Naive B cell (primary cell): ENCODE results near the gene ASPRV1. TPM values are rescaled to one million over a fixed set of nuclear protein-coding genes. Genes with fewer than 3 reads are reported as not detected.

ENCODE experiments used
- ATAC-seq, 2 donors: fragments of 150-1000 bp; cut with Tn5 transposase; 2 replicates each; pipeline ENCODE4 v1.10.0; 2021; ENCODE audit warnings: low read depth in 2 of 2, mild to moderate bottlenecking in 2 of 2, moderate library complexity in 2 of 2
- DNase-seq: peaks from one replicate; pipeline ENCODE4 v3.0.0; 2022
- H3K27ac Mint-ChIP-seq, 6 donors: one replicate each; pipeline ENCODE4 v1.8.0; 2020 to 2022; ENCODE audit warnings: mild to moderate bottlenecking in 6 of 6, mixed read lengths in 6 of 6, moderate library complexity in 5 of 6, inconsistent platforms in 2 of 6
- H3K27me3 Mint-ChIP-seq, 3 donors: one replicate each; pipeline ENCODE4 v1.8.0; 2021 to 2022; ENCODE audit warnings: mixed read lengths in 3 of 3, mild to moderate bottlenecking in 1 of 3
- H3K36me3 Mint-ChIP-seq, 2 donors: one replicate each; pipeline ENCODE4 v1.8.0; 2020 to 2022; ENCODE audit warnings: mixed read lengths in 2 of 2, inconsistent platforms in 1 of 2, mild to moderate bottlenecking in 1 of 2
- H3K4me1 Mint-ChIP-seq, 3 donors: one replicate each; pipeline ENCODE4 v1.8.0; 2020 to 2022; ENCODE audit warnings: mixed read lengths in 3 of 3, inconsistent platforms in 1 of 3, mild to moderate bottlenecking in 1 of 3, moderate library complexity in 1 of 3
- H3K4me3 Mint-ChIP-seq, 8 donors: one replicate each; pipeline ENCODE4 v1.8.0; 2020 to 2022; ENCODE audit warnings: mild to moderate bottlenecking in 8 of 8, mixed read lengths in 8 of 8, moderate library complexity in 8 of 8, inconsistent platforms in 2 of 8
- H3K9me3 Mint-ChIP-seq, 7 donors: one replicate each; pipeline ENCODE4 v1.8.0; 2020 to 2022; ENCODE audit warnings: mixed read lengths in 7 of 7, mild to moderate bottlenecking in 5 of 7, inconsistent platforms in 2 of 7, moderate library complexity in 1 of 7
- polyA plus RNA-seq, 6 donors: library from polyadenylated mRNA; unstranded; fragments of 300-500 nt; fragmentation: Illumina TruSeq; gene quantifications; one replicate each; pipeline ENCODE4 v1.2.3, GENCODE V29; 2021; ENCODE audit warnings: low read depth in 6 of 6

Gene ASPRV1
- polyA plus RNA-seq, 6 donors from 2014 or later = 0.12 to 0.44 (median 0.32) TPM; not detected in 1

DNA sequence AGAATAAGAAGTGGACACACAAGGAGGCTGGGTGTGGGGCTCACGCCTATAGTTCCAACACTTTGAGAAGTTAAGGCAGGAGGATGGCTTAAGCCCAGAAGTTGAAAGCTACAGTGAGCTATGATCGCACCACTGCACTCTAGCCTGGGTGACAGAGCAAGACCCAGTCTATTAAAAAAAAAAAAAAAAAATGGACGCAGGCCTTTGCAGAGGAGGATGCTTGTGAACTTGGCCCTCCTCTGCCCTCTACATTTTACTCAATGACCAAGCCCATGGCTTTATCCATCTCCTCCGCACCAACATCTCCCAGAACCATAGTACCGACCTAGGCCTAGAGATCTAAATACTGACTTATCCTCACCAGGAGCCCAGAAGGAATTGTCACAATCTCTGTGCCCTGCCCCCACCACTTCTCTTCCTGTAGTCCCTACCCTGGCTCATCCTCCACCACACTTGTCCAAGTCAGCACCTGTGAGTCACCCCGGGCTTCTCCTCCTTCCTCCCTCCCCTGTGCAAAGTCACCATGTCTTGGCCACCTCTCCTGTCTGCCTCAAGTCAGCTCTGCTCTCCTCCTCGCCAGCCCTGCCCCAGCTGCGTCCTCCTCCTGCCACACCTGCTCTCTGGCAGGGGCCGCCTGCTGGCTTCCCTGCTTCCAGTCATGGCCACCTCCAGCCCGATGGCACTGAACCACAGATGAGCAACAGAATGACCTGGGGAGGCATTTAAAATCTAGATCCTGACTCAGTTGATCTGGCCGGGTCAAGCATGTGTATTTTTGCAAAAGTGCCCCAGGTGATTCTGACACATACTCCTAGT lies 35.8 kb upstream of the ASPRV1 start:
- H3K4me1 Mint-ChIP-seq = peaks cover 0 to 2% (median 0%) of the 10 kb centered on the region in 3 donors
- H3K36me3 Mint-ChIP-seq = peaks cover 8 to 11% of the 10 kb centered on the region in 2 donors
- peak overlapping the region in 2 of 6 donors; percentile 4 to 69 for H3K27ac Mint-ChIP-seq
- H3K27me3 Mint-ChIP-seq = no peaks in the 10 kb centered on the region
- H3K4me3 Mint-ChIP-seq = no peak overlapping the region
- no peaks in the 10 kb centered on the region for H3K9me3 Mint-ChIP-seq
- DNase-seq (no peak), ATAC-seq (no peak)

DNA sequence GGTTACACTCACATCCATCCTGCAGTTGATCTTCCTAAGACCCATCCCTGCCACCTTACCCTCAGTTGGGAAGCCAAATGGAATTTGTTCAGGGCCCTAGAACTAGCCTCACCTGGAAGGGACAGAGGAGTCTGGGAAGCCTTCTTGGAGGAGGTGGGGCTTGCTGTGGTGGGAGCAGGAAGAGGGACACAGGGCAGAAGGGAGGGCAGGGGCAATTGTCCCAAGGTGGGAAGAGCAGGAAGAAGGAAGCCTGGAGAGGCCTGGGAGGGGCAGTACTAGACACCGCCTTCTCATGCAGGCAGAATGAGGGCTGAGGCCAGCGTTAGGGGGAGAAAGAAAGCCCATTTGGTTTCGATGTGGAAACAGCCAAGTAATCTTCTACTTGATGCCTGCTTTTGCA lies 34.1 kb upstream of the ASPRV1 start:
- Mint-ChIP-seq H3K9me3 (peaks cover 0 to 5% (median 0%) of the 10 kb centered on the region in 7 donors), H3K27me3 (no peaks in the 10 kb centered on the region), H3K4me3 (no peak overlapping the region), H3K27ac (no peak overlapping the region), H3K4me1 (peaks cover 0 to 7% (median 0%) of the 10 kb centered on the region in 3 donors), H3K36me3 (peaks cover 11 to 13% of the 10 kb centered on the region in 2 donors)
- ATAC-seq (no peak), DNase-seq (no peak)

- ATAC-seq = no peak
- no peak for DNase-seq
- peaks cover 0 to 5% (median 0%) of the 10 kb centered on the region in 7 donors for H3K9me3 Mint-ChIP-seq
- H3K4me1 Mint-ChIP-seq = peaks cover 0 to 7% (median 0%) of the 10 kb centered on the region in 3 donors
- peaks cover 11 to 13% of the 10 kb centered on the region in 2 donors for H3K36me3 Mint-ChIP-seq
- peak overlapping the region in 1 of 6 donors; percentile 33 for H3K27ac Mint-ChIP-seq
- no peak overlapping the region for H3K4me3 Mint-ChIP-seq
- no peaks in the 10 kb centered on the region for H3K27me3 Mint-ChIP-seq
Measured at GRCh38 chr2:69994166-69994565, 32.7 kb upstream of the ASPRV1 start.

DNA sequence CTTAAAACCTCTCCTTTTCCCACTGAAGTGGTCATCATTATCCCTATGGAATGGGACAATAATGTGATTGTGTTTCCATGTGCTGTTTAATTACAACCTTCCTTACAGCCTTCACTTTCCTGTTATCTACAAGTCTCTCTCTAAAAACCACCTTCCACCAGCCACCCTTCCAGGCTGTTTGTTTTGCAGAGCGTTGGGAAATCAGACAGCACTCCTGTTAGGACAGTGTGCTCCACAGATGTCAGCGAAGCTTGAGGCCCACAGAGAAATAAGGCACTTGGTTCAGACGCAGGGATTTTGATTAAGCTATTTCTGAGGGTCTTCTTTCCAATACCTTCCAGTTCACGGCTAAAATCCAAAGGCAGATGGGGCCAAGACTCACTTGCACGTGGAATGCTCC lies 32.3 kb upstream of the ASPRV1 start:
- no peak overlapping the region for H3K27ac Mint-ChIP-seq
- peaks cover 11 to 13% of the 10 kb centered on the region in 2 donors for H3K36me3 Mint-ChIP-seq
- no peaks in the 10 kb centered on the region for H3K27me3 Mint-ChIP-seq
- no peak overlapping the region for H3K4me3 Mint-ChIP-seq
- ATAC-seq = no peak
- peaks cover 0 to 7% (median 0%) of the 10 kb centered on the region in 3 donors for H3K4me1 Mint-ChIP-seq
- DNase-seq = no peak
- peaks cover 0 to 5% (median 0%) of the 10 kb centered on the region in 7 donors for H3K9me3 Mint-ChIP-seq

- Mint-ChIP-seq H3K4me3 (no peak overlapping the region), H3K4me1 (peaks cover 0 to 7% (median 0%) of the 10 kb centered on the region in 3 donors), H3K36me3 (peaks cover 11 to 13% of the 10 kb centered on the region in 2 donors), H3K9me3 (peaks cover 0 to 5% (median 0%) of the 10 kb centered on the region in 7 donors), H3K27me3 (no peaks in the 10 kb centered on the region), H3K27ac (peak overlapping the region in 2 of 6 donors; percentile 39 to 61)
- ATAC-seq = no peak
- no peak for DNase-seq
Measured at GRCh38 chr2:69993048-69993565, 31.7 kb upstream of the ASPRV1 start.

DNA sequence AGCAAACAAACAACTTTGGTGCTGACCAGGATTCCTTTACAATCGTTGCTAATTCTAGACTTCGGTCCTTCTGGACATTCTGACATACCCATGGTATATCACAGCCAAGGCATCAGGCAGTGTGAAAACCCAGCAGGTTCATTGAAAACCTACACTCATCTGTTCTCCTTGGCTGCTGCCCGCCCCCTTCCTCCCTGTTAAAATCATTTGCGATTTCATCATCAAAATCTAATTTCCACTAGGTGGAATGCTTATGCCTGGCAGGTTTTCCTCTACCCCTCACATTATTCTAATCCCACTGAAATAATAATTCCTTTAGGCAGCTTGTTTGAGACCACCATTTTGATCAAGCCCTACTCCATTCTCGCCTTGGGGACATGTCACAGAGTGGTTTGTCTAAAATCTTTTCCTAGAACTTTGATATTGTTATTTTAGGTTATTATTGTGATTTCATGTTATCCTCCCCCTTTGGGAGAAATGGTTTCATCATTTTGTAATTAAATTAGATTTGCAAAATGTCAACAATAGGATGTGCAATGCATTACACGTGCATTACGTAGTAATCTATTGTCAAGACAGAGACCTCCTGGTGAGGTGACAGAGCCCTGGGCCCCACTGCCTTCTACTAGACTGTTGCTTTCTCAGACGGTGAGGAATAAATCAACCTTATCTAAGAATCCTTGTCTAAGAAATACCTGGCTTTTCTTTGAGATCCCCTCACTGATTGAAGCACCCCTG lies 31.0 kb upstream of the ASPRV1 start:
- peak overlapping the region in 2 of 6 donors; percentile 39 to 42 for H3K27ac Mint-ChIP-seq
- H3K9me3 Mint-ChIP-seq = peaks cover 0 to 5% (median 0%) of the 10 kb centered on the region in 7 donors
- no peak for ATAC-seq
- no peaks in the 10 kb centered on the region for H3K27me3 Mint-ChIP-seq
- H3K36me3 Mint-ChIP-seq = peaks cover 11 to 13% of the 10 kb centered on the region in 2 donors
- H3K4me3 Mint-ChIP-seq = no peak overlapping the region
- peaks cover 0 to 7% (median 0%) of the 10 kb centered on the region in 3 donors for H3K4me1 Mint-ChIP-seq
- no peak for DNase-seq

DNA sequence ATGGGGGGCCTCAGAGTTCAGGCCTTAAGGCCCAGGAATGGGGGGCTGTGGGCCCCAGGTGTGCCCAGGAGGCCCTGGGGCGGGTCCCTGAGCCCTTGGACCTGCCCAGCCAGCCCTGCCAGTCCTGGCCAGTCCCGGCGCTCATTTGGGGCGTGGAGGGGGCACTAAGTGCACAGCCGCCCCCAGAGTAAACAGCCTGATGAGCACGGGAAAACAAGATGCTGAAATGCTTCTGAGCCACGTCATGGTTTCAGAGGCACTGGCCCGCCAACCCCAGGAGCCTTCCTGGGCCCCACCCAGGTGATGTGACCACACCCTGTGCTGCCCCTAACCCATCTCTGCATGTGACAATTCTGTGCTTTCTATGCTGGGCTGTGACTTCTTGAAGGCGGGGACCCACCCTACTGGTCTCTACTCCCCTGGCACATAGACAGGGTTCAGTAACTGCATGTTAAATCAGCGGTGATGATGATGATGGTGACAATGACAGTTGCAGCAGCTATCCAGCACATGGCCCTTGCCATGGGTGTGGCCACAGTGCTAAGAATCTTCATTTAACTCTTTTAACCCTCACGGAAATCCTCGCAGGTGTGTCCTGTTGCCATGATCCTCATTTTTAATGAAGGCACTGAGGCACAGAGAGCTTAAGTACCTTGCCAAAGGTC lies 28.1 kb upstream of the ASPRV1 start:
- peaks cover 11 to 13% of the 10 kb centered on the region in 2 donors for H3K36me3 Mint-ChIP-seq

GRCh38 chr2:69989009-69989408 lies 27.6 kb upstream of the ASPRV1 start:
- DNase-seq = no peak
- H3K9me3 Mint-ChIP-seq = peaks cover 0 to 5% (median 0%) of the 10 kb centered on the region in 7 donors
- no peaks in the 10 kb centered on the region for H3K27me3 Mint-ChIP-seq
- no peak for ATAC-seq
- peaks cover 0 to 12% (median 0%) of the 10 kb centered on the region in 3 donors for H3K4me1 Mint-ChIP-seq
- no peak overlapping the region for H3K27ac Mint-ChIP-seq
- H3K4me3 Mint-ChIP-seq = no peak overlapping the region
- peaks cover 7 to 10% of the 10 kb centered on the region in 2 donors for H3K36me3 Mint-ChIP-seq

More for the DNA sequence above, 28.1 kb upstream of the ASPRV1 start:
- Mint-ChIP-seq H3K4me1 (peaks cover 0 to 12% (median 0%) of the 10 kb centered on the region in 3 donors), H3K4me3 (no peak overlapping the region), H3K9me3 (peaks cover 0 to 5% (median 0%) of the 10 kb centered on the region in 7 donors), H3K27me3 (no peaks in the 10 kb centered on the region), H3K27ac (no peak overlapping the region)
- no peak for ATAC-seq
- no peak for DNase-seq

DNA sequence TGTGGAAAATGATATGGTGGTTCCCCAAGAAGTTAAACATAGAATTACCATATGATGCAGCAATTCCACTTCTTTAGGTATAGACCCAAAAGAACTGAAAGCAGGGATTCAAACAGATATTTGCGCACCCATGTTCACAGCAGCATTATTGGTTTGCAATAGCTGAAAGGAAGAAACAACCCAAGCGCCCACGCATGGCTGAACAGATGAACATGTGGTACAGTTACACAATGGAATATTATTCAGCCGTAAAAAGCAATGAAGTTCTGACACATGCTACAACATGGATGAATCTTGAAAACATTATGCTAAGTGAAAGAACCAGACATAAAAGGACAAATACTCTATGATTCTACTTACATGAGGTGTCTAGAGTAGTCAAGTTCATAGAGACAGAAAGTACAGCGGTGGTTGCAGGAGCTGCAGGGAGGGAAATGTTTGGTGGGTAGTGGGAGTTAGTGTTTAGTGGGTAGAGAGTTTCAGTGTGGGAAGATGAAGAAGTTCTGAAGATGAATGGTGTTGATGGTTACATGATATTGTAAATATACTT lies 26.7 kb upstream of the ASPRV1 start:
- Mint-ChIP-seq H3K27me3 (no peaks in the 10 kb centered on the region), H3K36me3 (peaks cover 0 to 5% of the 10 kb centered on the region in 2 donors), H3K4me3 (no peak overlapping the region), H3K27ac (peak overlapping the region in 2 of 6 donors; percentile 1 to 19), H3K9me3 (peaks cover 0 to 5% (median 0%) of the 10 kb centered on the region in 7 donors), H3K4me1 (peaks cover 0 to 12% (median 2%) of the 10 kb centered on the region in 3 donors)
- no peak for ATAC-seq
- DNase-seq = no peak

GRCh38 chr2:69986691-69987090 lies 25.3 kb upstream of the ASPRV1 start:
- ATAC-seq (no peak), DNase-seq (no peak)
- H3K4me1 Mint-ChIP-seq = peaks cover 0 to 12% (median 3%) of the 10 kb centered on the region in 3 donors
- H3K36me3 Mint-ChIP-seq = no peaks in the 10 kb centered on the region
- H3K4me3 Mint-ChIP-seq = no peak overlapping the region
- no peaks in the 10 kb centered on the region for H3K27me3 Mint-ChIP-seq
- H3K9me3 Mint-ChIP-seq = peaks cover 0 to 5% (median 0%) of the 10 kb centered on the region in 7 donors
- no peak overlapping the region for H3K27ac Mint-ChIP-seq

- ATAC-seq = no peak
- H3K4me1 Mint-ChIP-seq = peaks cover 0 to 6% (median 3%) of the 10 kb centered on the region in 3 donors
- DNase-seq = no peak
- peaks cover 0 to under 1% (median 0%) of the 10 kb centered on the region in 7 donors for H3K9me3 Mint-ChIP-seq
- H3K4me3 Mint-ChIP-seq = no peak overlapping the region
- no peaks in the 10 kb centered on the region for H3K27me3 Mint-ChIP-seq
- H3K36me3 Mint-ChIP-seq = no peaks in the 10 kb centered on the region
- H3K27ac Mint-ChIP-seq = no peak overlapping the region
Measured at GRCh38 chr2:69985688-69986087, 24.3 kb upstream of the ASPRV1 start.

DNA sequence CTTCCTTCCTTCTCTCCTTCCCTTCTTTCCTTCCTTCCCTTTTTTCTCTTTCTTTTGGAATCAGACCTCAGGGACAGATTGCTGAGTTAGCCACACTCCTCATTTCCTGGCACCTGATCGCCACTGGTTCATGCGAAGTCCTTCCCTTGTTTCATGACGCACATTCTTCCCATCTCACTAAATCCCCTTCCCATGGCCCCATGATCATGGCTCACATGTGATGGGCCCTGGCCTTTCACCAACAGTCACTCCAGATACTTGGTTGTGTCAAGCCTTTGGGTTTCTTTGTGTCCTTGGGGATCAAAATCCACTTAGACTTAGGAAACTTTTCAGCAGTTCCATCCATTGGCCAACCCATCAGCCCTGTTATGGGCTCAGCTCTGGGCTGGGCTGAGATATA lies 23.8 kb upstream of the ASPRV1 start:
- H3K9me3 Mint-ChIP-seq = no peaks in the 10 kb centered on the region
- H3K27ac Mint-ChIP-seq = peak overlapping the region in 1 of 6 donors; percentile 78
- H3K27me3 Mint-ChIP-seq = no peaks in the 10 kb centered on the region
- H3K4me3 Mint-ChIP-seq = no peak overlapping the region
- no peaks in the 10 kb centered on the region for H3K36me3 Mint-ChIP-seq
- H3K4me1 Mint-ChIP-seq = peaks cover 0 to 5% (median 3%) of the 10 kb centered on the region in 3 donors
- no peak for ATAC-seq
- no peak for DNase-seq
